A549 (cell line): ENCODE data around the gene OLFM1. TPM values are rescaled to one million over a fixed set of nuclear protein-coding genes. Genes with fewer than 3 reads are reported as not detected.

Source experiments
- ATAC-seq, 2 experiments: fragments of 200-7000 bp in 1 of 2; fragments of >200 bp in 1 of 2; cut with Nextera tagmentation in 1 of 2; cut with Tn5 transposase in 1 of 2; 3 replicates each; pipeline versions ENCODE4 v1.8.0 to v1.9.1; 2018 to 2020; ENCODE audit warnings: mild to moderate bottlenecking in 1 of 2, moderate library complexity in 1 of 2
- CTCF ChIA-PET: fragments of 300-600 bp; sonication (Branson Sonifier 250); formaldehyde crosslinking; extraction: SDS; loops from one replicate; lab custom pipeline; 2021; ENCODE audit warnings: antibody characterized with exemption, inconsistent platforms; lab: Yijun Ruan, JAX
- POLR2A ChIA-PET: fragments of 350-600 bp; formaldehyde crosslinking; extraction: SDS; loops from one replicate; lab custom pipeline; 2021; ENCODE audit warnings: antibody characterized with exemption, inconsistent platforms; lab: Yijun Ruan, JAX
- DNase-seq, 2 experiments: peaks; one replicate each; pipeline versions ENCODE4 v3.0.0 to v3.0.0-alpha.2; 2011 to 2016; ENCODE audit warnings: low read depth in 1 of 2, low spot score in 1 of 2
- FAIRE-seq: peaks from 2 replicates; lab custom pipeline; 2011; peaks lifted over from hg19 to GRCh38; lab: Jason Lieb, UNC
- H3K27ac ChIP-seq, 2 experiments: fragments of >200 bp; sonication (Bioruptor Twin); formaldehyde crosslinking; 3 replicates each; pipeline ENCODE4 v1.5.1; 2016 to 2017
- H3K4me1 ChIP-seq: fragments of >200 bp; sonication (Bioruptor Twin); formaldehyde crosslinking; 3 replicates; pipeline ENCODE4 v1.6.1; 2016
- H3K4me2 ChIP-seq: fragments of >200 bp; sonication (Bioruptor Twin); formaldehyde crosslinking; 3 replicates; pipeline ENCODE4 v1.6.1; 2016
- H3K4me3 ChIP-seq: fragments of >200 bp; sonication (Bioruptor Twin); formaldehyde crosslinking; 3 replicates; pipeline ENCODE4 v1.5.1; 2016
- H3K9me3 ChIP-seq: fragments of >200 bp; sonication (Bioruptor Twin); formaldehyde crosslinking; 3 replicates; pipeline ENCODE4 v1.6.1; 2016
- CHD4 ChIP-seq: fragments of 200-600 bp; sonication (generic); IDR thresholded peaks from 2 replicates; pipeline ENCODE4 v1.6.1; 2016; ENCODE audit warnings: antibody characterized with exemption, mild to moderate bottlenecking, borderline replicate concordance
- EHF ChIP-seq: fragments of 250-450 bp; sonication (Bioruptor Pico); IDR thresholded peaks from 2 replicates; pipeline ENCODE4 v1.5.0; 2020; ENCODE audit warnings: mild to moderate bottlenecking
- EHMT2 ChIP-seq: fragments of 200-600 bp; sonication (generic); IDR thresholded peaks from 2 replicates; pipeline ENCODE4 v1.6.1; 2016; ENCODE audit warnings: antibody characterized with exemption, low read depth, mild to moderate bottlenecking, moderate library complexity
- EP300 ChIP-seq, 2 experiments: fragments of >200 bp; sonication (Bioruptor Twin); formaldehyde crosslinking; IDR thresholded peaks; 2 replicates in 1 of 2; 3 replicates in 1 of 2; pipeline ENCODE4 v1.6.1; 2016 to 2017
- FOSL2 ChIP-seq, 2 experiments: fragments of 450-650 bp in 1 of 2; fragments of >200 bp in 1 of 2; sonication (Bioruptor Twin) in 1 of 2; formaldehyde crosslinking; IDR thresholded peaks; 2 replicates each; pipeline versions ENCODE4 v1.5.0 to v1.6.1; 2016 to 2020; ENCODE audit warnings: mild to moderate bottlenecking in 1 of 2, moderate library complexity in 1 of 2
- FOXS1 ChIP-seq: fragments of 250-450 bp; sonication (Bioruptor Pico); IDR thresholded peaks from 2 replicates; pipeline ENCODE4 v1.5.0; 2020; ENCODE audit warnings: mild to moderate bottlenecking, moderate library complexity
- GATA3 ChIP-seq: IDR thresholded peaks from 2 replicates; pipeline ENCODE4 v1.6.1; 2012; ENCODE audit warnings: borderline replicate concordance
- HDAC2 ChIP-seq: fragments of 200-600 bp; sonication (generic); IDR thresholded peaks from 2 replicates; pipeline ENCODE4 v1.6.1; 2016
- MAFK ChIP-seq: fragments of 450-650 bp; IDR thresholded peaks from 2 replicates; pipeline ENCODE4 v1.6.1; 2014; ENCODE audit not compliant: partially characterized antibody
- MAZ ChIP-seq: fragments of 150-350 bp; IDR thresholded peaks from 2 replicates; pipeline ENCODE4 v1.6.1; 2014; ENCODE audit warnings: antibody characterized with exemption, low read depth, low read length, borderline replicate concordance
- NFE2L2 ChIP-seq: fragments of 150-350 bp; conservative IDR thresholded peaks from 2 replicates; pipeline ENCODE4 v1.6.1; 2014; ENCODE audit warnings: low read length
- NPAS2 ChIP-seq: fragments of 250-450 bp; sonication (Bioruptor Pico); IDR thresholded peaks from 2 replicates; pipeline ENCODE4 v1.8.0; 2022; ENCODE audit warnings: mild to moderate bottlenecking, moderate library complexity, borderline replicate concordance
- POLR2A ChIP-seq: IDR thresholded peaks from 2 replicates; pipeline ENCODE4 v1.6.1; 2012; ENCODE audit warnings: mild to moderate bottlenecking, low read length
- POLR2AphosphoS2 ChIP-seq: conservative IDR thresholded peaks from 2 replicates; pipeline ENCODE4 v1.6.1; 2012; ENCODE audit warnings: low read length, improper control_type of control experiment, inconsistent platforms
- RARB ChIP-seq: fragments of 250-450 bp; sonication (Bioruptor Pico); IDR thresholded peaks from 2 replicates; pipeline ENCODE4 v1.8.0; 2021; ENCODE audit warnings: mild to moderate bottlenecking, moderate library complexity
- RFX5 ChIP-seq: fragments of 450-650 bp; IDR thresholded peaks from 2 replicates; pipeline ENCODE4 v1.7.1; 2014; ENCODE audit warnings: antibody characterized with exemption, mild to moderate bottlenecking, moderate library complexity
- TP53 ChIP-seq: fragments of 250-450 bp; sonication (Bioruptor Pico); IDR thresholded peaks from 2 replicates; pipeline ENCODE4 v1.5.0; 2021; ENCODE audit warnings: mild to moderate bottlenecking, moderate library complexity
- ZC3H11A ChIP-seq: fragments of 450-650 bp; IDR thresholded peaks from 2 replicates; pipeline ENCODE4 v1.6.1; 2014; ENCODE audit warnings: antibody characterized with exemption, mild to moderate bottlenecking
- ZNF302 ChIP-seq: fragments of 250-450 bp; sonication (Bioruptor Pico); IDR thresholded peaks from 2 replicates; pipeline ENCODE4 v1.9.0; 2021; ENCODE audit warnings: inconsistent platforms, mild to moderate bottlenecking, moderate library complexity
- WGBS: methylation state at CpG from one replicate; pipeline ENCODE4 v1.1.6; 2017; ENCODE audit errors: missing lambda C conversion rate; 5-methylcytosine and 5-hydroxymethylcytosine counted together
- polyA plus RNA-seq, 4 experiments: library from polyadenylated mRNA; depleted of rRNA in 3 of 4; stranded (reverse); fragments of >200 nt; fragmentation: RNase III in 1 of 4; extraction: RNeasy Plus Mini Kit Qiagen cat#74134 plus additional on column Dnase treatment in 1 of 4; gene quantifications; 2 replicates in 3 of 4; 3 replicates in 1 of 4; pipeline ENCODE4 v1.2.3, GENCODE V29; 2011 to 2017
- TF ChIP-seq, protein P1 (sequence below): fragments of 200-600 bp; sonication (generic); IDR thresholded peaks from 2 replicates; pipeline ENCODE4 v1.6.1; 2016; ENCODE audit warnings: antibody characterized with exemption, mild to moderate bottlenecking, moderate library complexity
- TF ChIP-seq, protein P2 (sequence below): fragments of 450-650 bp; IDR thresholded peaks from 2 replicates; pipeline ENCODE4 v1.6.1; 2014; ENCODE audit warnings: antibody characterized with exemption
- TF ChIP-seq, protein P3 (sequence below): fragments of 250-450 bp; sonication (Bioruptor Pico); IDR thresholded peaks from 2 replicates; pipeline ENCODE4 v1.5.0; 2020; ENCODE audit warnings: low read depth, mild to moderate bottlenecking, moderate library complexity
- TF ChIP-seq, protein P4 (sequence below): IDR thresholded peaks from 2 replicates; pipeline ENCODE4 v1.6.1; 2012

Gene OLFM1
- polyA plus RNA-seq, 2 of the 4 experiments (the other 2 are of a cell fraction) = 2.7 to 10.5 TPM

DNA sequence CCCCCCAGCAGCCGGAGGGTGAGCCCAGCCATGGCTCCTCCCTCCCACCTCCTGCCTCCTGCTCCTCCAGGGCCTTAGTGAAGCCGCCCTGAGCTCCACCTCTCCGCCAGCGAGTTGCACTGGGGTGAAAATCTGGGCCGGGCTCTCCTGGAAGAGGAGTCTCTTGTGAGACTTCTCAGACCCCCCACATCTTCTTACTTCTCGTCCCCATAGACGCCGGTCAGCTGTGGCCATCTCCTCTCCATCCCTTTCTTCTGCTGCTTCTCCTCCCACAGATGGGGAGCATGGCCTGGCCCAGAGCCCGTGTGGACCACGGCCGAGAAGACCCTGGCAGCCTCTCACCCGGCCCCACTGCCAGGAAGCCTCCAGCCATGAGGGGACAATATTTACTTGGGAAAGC is 17.3 kb downstream of the OLFM1 start:
- FAIRE-seq (no peak), DNase-seq (no peak), ATAC-seq (no peak)
- Histone ChIP-seq H3K4me2 (no peak overlapping the region), H3K9me3 (no peaks in the 10 kb centered on the region), H3K4me1 (no peaks in the 10 kb centered on the region), H3K4me3 (no peak overlapping the region), H3K27ac (no peak overlapping the region)
- TF ChIP-seq EP300 (IDR thresholded peaks at IDR 0.05) (no peak), NFE2L2 (no peak)
- WGBS = 42% methylated on average over 12 of the region's 12 CpGs
- CTCF ChIA-PET = no interaction called here
- POLR2A ChIA-PET = no interaction called here

DNA sequence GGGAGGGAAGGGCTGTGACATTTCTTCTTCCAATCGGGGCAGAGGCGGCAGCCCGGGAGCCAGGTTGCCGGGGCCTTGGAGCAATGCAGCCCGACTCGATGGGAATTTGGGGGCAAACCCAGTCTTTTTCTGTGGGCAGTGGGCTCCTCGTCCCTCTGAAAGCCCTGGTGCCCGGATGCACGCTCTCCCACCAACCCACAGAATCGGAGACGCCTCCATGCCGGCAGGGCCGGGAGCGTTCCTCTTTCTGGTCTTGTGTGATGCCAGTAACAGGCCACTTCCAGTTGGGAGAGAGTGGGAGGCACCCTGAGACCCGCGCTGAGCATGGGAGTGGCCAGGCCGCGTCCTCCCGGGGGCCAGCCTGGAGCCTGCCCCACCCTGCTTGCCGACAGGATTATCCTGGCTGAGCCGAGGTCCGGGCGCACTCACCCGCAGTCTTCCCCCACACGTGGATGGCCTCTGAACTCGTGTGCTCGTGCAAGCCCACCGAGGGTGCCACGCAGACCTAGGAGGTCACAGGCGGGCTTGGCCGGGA is 17.8 kb downstream of the OLFM1 start:
- no peak overlapping the region for H3K27ac ChIP-seq
- DNase-seq = no peak
- TF ChIP-seq HDAC2 (no peak), EHMT2 (no peak), MAFK (no peak), FOSL2 (IDR thresholded peaks at IDR 0.05) (no peak), FOSL2 (CRISPR knock-in tag; IDR thresholded peaks at IDR 0.05) (no peak), MAZ (no peak), POLR2A (no peak), RFX5 (no peak), GATA3 (no peak), TP53 (CRISPR knock-in tag) (no peak), NPAS2 (CRISPR knock-in tag) (no peak), EHF (CRISPR knock-in tag) (no peak)
- TF ChIP-seq, protein P1, sequence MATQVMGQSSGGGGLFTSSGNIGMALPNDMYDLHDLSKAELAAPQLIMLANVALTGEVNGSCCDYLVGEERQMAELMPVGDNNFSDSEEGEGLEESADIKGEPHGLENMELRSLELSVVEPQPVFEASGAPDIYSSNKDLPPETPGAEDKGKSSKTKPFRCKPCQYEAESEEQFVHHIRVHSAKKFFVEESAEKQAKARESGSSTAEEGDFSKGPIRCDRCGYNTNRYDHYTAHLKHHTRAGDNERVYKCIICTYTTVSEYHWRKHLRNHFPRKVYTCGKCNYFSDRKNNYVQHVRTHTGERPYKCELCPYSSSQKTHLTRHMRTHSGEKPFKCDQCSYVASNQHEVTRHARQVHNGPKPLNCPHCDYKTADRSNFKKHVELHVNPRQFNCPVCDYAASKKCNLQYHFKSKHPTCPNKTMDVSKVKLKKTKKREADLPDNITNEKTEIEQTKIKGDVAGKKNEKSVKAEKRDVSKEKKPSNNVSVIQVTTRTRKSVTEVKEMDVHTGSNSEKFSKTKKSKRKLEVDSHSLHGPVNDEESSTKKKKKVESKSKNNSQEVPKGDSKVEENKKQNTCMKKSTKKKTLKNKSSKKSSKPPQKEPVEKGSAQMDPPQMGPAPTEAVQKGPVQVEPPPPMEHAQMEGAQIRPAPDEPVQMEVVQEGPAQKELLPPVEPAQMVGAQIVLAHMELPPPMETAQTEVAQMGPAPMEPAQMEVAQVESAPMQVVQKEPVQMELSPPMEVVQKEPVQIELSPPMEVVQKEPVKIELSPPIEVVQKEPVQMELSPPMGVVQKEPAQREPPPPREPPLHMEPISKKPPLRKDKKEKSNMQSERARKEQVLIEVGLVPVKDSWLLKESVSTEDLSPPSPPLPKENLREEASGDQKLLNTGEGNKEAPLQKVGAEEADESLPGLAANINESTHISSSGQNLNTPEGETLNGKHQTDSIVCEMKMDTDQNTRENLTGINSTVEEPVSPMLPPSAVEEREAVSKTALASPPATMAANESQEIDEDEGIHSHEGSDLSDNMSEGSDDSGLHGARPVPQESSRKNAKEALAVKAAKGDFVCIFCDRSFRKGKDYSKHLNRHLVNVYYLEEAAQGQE = no peak
- TF ChIP-seq, protein P2, sequence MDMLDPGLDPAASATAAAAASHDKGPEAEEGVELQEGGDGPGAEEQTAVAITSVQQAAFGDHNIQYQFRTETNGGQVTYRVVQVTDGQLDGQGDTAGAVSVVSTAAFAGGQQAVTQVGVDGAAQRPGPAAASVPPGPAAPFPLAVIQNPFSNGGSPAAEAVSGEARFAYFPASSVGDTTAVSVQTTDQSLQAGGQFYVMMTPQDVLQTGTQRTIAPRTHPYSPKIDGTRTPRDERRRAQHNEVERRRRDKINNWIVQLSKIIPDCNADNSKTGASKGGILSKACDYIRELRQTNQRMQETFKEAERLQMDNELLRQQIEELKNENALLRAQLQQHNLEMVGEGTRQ = no peak
- TF ChIP-seq, protein P3, sequence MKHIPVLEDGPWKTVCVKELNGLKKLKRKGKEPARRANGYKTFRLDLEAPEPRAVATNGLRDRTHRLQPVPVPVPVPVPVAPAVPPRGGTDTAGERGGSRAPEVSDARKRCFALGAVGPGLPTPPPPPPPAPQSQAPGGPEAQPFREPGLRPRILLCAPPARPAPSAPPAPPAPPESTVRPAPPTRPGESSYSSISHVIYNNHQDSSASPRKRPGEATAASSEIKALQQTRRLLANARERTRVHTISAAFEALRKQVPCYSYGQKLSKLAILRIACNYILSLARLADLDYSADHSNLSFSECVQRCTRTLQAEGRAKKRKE = no peak
- TF ChIP-seq, all 56 proteins: peak for 0
- WGBS = 53% methylated on average over 18 of the region's 31 CpGs
- no peak for ATAC-seq
- POLR2A ChIA-PET = no interaction called here
- CTCF ChIA-PET = interaction anchor here (1.6 to 2.5 kb wide), 2 partner anchors 19 to 308 kb away, joined by 6 to 7 read pairs; no protein-coding TSS in a partner anchor
- Histone ChIP-seq H3K9me3 (no peaks in the 10 kb centered on the region), H3K4me3 (no peak overlapping the region), H3K4me1 (no peaks in the 10 kb centered on the region), H3K4me2 (no peak overlapping the region)
- no peak for FAIRE-seq

DNA sequence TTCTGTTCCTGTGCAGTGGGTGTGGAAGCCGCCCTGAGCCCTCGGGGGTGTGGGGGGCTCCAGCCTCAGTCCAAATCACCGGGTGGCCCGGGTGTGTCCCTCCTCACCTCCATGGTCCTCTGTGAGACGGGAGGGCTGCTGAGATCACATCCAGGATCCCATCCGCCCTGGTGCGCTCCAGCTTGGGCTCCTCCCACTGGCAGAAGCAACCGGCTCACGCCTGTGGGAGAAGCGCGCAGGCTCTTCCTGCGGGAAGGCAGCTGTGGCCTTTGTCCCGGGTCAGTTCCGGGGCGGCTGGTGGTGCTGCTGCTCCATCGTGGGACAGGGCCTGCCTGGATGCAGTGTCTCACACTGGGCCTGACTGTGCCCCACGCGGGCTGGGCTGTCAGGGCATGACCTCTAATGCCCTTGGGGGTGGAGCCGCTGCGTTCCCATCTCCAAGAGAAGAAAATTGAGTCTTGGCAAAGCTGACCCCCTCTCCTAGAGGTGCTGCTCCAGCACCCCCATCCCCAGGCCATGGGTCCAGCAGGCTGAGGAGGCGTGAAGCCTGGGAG is 18.5 kb downstream of the OLFM1 start:
- no peak overlapping the region for H3K4me2 ChIP-seq
- no peak for FAIRE-seq
- WGBS = 76% methylated on average over 8 of the region's 21 CpGs
- DNase-seq = no peak
- no peak overlapping the region for H3K27ac ChIP-seq
- no peak for ATAC-seq
- no peak overlapping the region for H3K4me3 ChIP-seq
- POLR2A ChIA-PET = no interaction called here
- CTCF ChIA-PET = interaction anchor here (1.6 to 2.5 kb wide), 2 partner anchors 20 to 307 kb away, joined by 6 to 7 read pairs; no protein-coding TSS in a partner anchor
- TF ChIP-seq NPAS2 (CRISPR knock-in tag) = no peak
- TF ChIP-seq EHMT2 = no peak
- TF ChIP-seq ZC3H11A = no peak
- TF ChIP-seq ZNF302 (CRISPR knock-in tag) = no peak
- no peak for TF ChIP-seq RFX5
- TF ChIP-seq CHD4 = no peak
- no peak for TF ChIP-seq POLR2AphosphoS2
- no peak for TF ChIP-seq FOXS1 (CRISPR knock-in tag)
- TF ChIP-seq, protein P1 = no peak
- TF ChIP-seq, protein P4, sequence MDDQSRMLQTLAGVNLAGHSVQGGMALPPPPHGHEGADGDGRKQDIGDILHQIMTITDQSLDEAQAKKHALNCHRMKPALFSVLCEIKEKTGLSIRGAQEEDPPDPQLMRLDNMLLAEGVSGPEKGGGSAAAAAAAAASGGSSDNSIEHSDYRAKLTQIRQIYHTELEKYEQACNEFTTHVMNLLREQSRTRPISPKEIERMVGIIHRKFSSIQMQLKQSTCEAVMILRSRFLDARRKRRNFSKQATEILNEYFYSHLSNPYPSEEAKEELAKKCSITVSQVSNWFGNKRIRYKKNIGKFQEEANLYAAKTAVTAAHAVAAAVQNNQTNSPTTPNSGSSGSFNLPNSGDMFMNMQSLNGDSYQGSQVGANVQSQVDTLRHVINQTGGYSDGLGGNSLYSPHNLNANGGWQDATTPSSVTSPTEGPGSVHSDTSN = no peak
- no peak for TF ChIP-seq RARB (CRISPR knock-in tag)
- no peaks in the 10 kb centered on the region for H3K9me3 ChIP-seq
- no peaks in the 10 kb centered on the region for H3K4me1 ChIP-seq
